GM12878 (cell line): ENCODE results near the gene C1orf87. TPM values are rescaled to one million over a fixed set of nuclear protein-coding genes. Genes with fewer than 3 reads are reported as not detected.

ENCODE experiments used
- ATAC-seq: fragments of 200-7000 bp; cut with Tn5 transposase; 3 replicates; pipeline ENCODE4 v1.9.1; 2020; ENCODE audit warnings: mild to moderate bottlenecking, moderate library complexity
- BruUV-seq: library from RNA; stranded (reverse); fragments of 400-500 nt; replicated peaks from 2 replicates; lab custom pipeline; 2021; lab: Mats Ljungman, UMichigan
- CTCF ChIA-PET: fragments of 300-600 bp; sonication (Branson Sonifier 250); formaldehyde crosslinking; extraction: SDS; loops from one replicate; lab custom pipeline; 2021; ENCODE audit warnings: inconsistent platforms; lab: Yijun Ruan, JAX
- POLR2A ChIA-PET: fragments of 350-600 bp; formaldehyde crosslinking; extraction: SDS; loops from one replicate; lab custom pipeline; 2021; ENCODE audit warnings: inconsistent platforms; lab: Charles Lee
- RAD21 ChIA-PET: fragments of 300-600 bp; sonication (Branson Sonifier 250); formaldehyde crosslinking; loops from one replicate; lab custom pipeline; 2023; ENCODE audit warnings: antibody characterized with exemption; ENCODE audit not compliant: unreplicated experiment; lab: Charles Lee
- SMC1A ChIA-PET: fragments of 300-600 bp; sonication (Branson Sonifier 250); formaldehyde crosslinking; loops from one replicate; lab custom pipeline; 2023; ENCODE audit not compliant: unreplicated experiment, uncharacterized antibody; lab: Charles Lee
- DNase-seq: peaks from one replicate; pipeline ENCODE4 v3.0.0-alpha.2; 2011; ENCODE audit warnings: low read depth, low spot score
- FAIRE-seq: peaks from 3 replicates; lab custom pipeline; 2011; peaks lifted over from hg19 to GRCh38; lab: Jason Lieb, UNC
- H2AFZ ChIP-seq: 2 replicates; pipeline ENCODE4 v1.6.0; 2011; ENCODE audit warnings: low read depth, low read length, control low read depth; ENCODE audit not compliant: control insufficient read depth
- H3K27ac ChIP-seq: 2 replicates; pipeline ENCODE4 v1.5.1; 2011; ENCODE audit warnings: control low read depth; ENCODE audit not compliant: control insufficient read depth, insufficient read depth
- H3K27me3 ChIP-seq, 2 experiments: replicated peaks in 1 of 2; 2 replicates each; pipeline versions ENCODE4 v1.6.0 to v1.6.1; 2011; ENCODE audit warnings: low read length in 1 of 2; ENCODE audit not compliant: control insufficient read depth in 2 of 2, insufficient read depth in 2 of 2
- H3K36me3 ChIP-seq, 2 experiments: 2 replicates each; pipeline ENCODE4 v1.5.1; 2011; ENCODE audit warnings: low read length in 1 of 2; ENCODE audit not compliant: control insufficient read depth in 2 of 2, insufficient read depth in 2 of 2
- H3K4me1 ChIP-seq: 2 replicates; pipeline ENCODE4 v1.6.1; 2011; ENCODE audit warnings: mild to moderate bottlenecking, low read length, moderate library complexity, mixed read lengths; ENCODE audit not compliant: control insufficient read depth, insufficient read depth
- H3K4me2 ChIP-seq: 2 replicates; pipeline ENCODE4 v1.6.0; 2011; ENCODE audit warnings: control low read depth; ENCODE audit not compliant: control insufficient read depth, insufficient read depth
- H3K4me3 ChIP-seq: fragments of 200-600 bp; sonication (generic); 2 replicates; pipeline ENCODE4 v1.5.1; 2016
- H3K79me2 ChIP-seq: 2 replicates; pipeline ENCODE4 v1.6.0; 2011; ENCODE audit warnings: low read length; ENCODE audit not compliant: control insufficient read depth, insufficient read depth
- H3K9ac ChIP-seq: 2 replicates; pipeline ENCODE4 v1.8.0; 2011; ENCODE audit warnings: low read length, control low read depth, mixed read lengths; ENCODE audit not compliant: control insufficient read depth, insufficient read depth
- H3K9me3 ChIP-seq: replicated peaks from 3 replicates; pipeline ENCODE4 v1.5.1; 2011; ENCODE audit warnings: mild to moderate bottlenecking, low read length; ENCODE audit not compliant: control insufficient read depth, insufficient read depth
- H4K20me1 ChIP-seq: 2 replicates; pipeline ENCODE4 v1.6.0; 2011; ENCODE audit not compliant: control insufficient read depth, insufficient read depth
- BRCA1 ChIP-seq: IDR thresholded peaks from 2 replicates; pipeline ENCODE4 v1.6.1; 2011; ENCODE audit warnings: low read depth, low read length, improper control_type of control experiment
- CBFB ChIP-seq: IDR thresholded peaks from 2 replicates; pipeline ENCODE4 v1.6.1; 2016; ENCODE audit warnings: antibody characterized with exemption, low read depth
- EP300 ChIP-seq, 2 experiments: fragments of 150-350 bp in 1 of 2; IDR thresholded peaks; 2 replicates each; pipeline ENCODE4 v1.6.1; 2011 to 2012; ENCODE audit warnings: low read depth in 2 of 2, low read length in 2 of 2, borderline replicate concordance in 1 of 2, improper control_type of control experiment in 1 of 2, inconsistent platforms in 1 of 2; ENCODE audit not compliant: control insufficient read depth in 1 of 2
- ESRRA ChIP-seq: IDR thresholded peaks from 2 replicates; pipeline ENCODE4 v1.6.1; 2012; ENCODE audit warnings: mild to moderate bottlenecking, low read length, improper control_type of control experiment
- KLF5 ChIP-seq: fragments of 450-650 bp; IDR thresholded peaks from 2 replicates; pipeline ENCODE4 v1.6.1; 2014; ENCODE audit warnings: mild to moderate bottlenecking; ENCODE audit not compliant: partially characterized antibody
- SMAD1 ChIP-seq: fragments of 450-650 bp; IDR thresholded peaks from 2 replicates; pipeline ENCODE4 v1.6.1; 2018; ENCODE audit warnings: mild to moderate bottlenecking, low read depth; ENCODE audit not compliant: partially characterized antibody
- TAF1 ChIP-seq: IDR thresholded peaks from 2 replicates; pipeline ENCODE4 v1.6.1; 2011; ENCODE audit warnings: mild to moderate bottlenecking, low read depth, low read length, borderline replicate concordance
- WGBS: methylation state at CpG from one replicate; pipeline ENCODE4 v1.1.6; 2016; ENCODE audit warnings: low lambda C conversion rate; ENCODE audit not compliant: insufficient replicate concordance, insufficient coverage; ENCODE audit errors: missing lambda C conversion rate; 5-methylcytosine and 5-hydroxymethylcytosine counted together
- in situ Hi-C: fragments of 300-500 bp; cut with MboI; formaldehyde crosslinking; loops from 9 replicates; pipeline ENCODE4 v1.14.3; 2018; ENCODE audit warnings: mixed read lengths
- intact Hi-C: fragments of 100-400 bp; cut with micrococcal nuclease; formaldehyde crosslinking; loops from one replicate; pipeline ENCODE4 v1.14.2; 2022; ENCODE audit not compliant: unreplicated experiment
- polyA plus RNA-seq, 11 experiments: library from polyadenylated mRNA; depleted of rRNA in 4 of 11; unstranded in 6 of 11; stranded (reverse) in 5 of 11; fragments of >200 nt; fragmentation: Nextera tagmentation in 4 of 11; fragmentation: Illumina TruSeq in 1 of 11; extraction: Ambion mirVana in 4 of 11; extraction: Trizol in 1 of 11; gene quantifications; 1 replicate in 1 of 11; 2 replicates in 10 of 11; pipeline versions ENCODE4 v1.2.1 to v1.2.3, GENCODE V29; 2011 to 2016; ENCODE audit warnings: inconsistent platforms in 2 of 11, missing spikeins in 2 of 11, low read depth in 1 of 11
- total RNA-seq, 4 experiments: library from RNA; depleted of rRNA in 3 of 4; stranded (reverse); fragments of >200 nt in 3 of 4; fragmentation: Illumina TruSeq in 1 of 4; extraction: Trizol in 1 of 4; gene quantifications; 2 replicates each; pipeline versions ENCODE4 v1.2.1 to v1.2.3, GENCODE V29; 2013 to 2021
- TF ChIP-seq, protein P1 (sequence below): fragments of 150-350 bp; IDR thresholded peaks from 2 replicates; pipeline ENCODE4 v1.6.1; 2016; ENCODE audit warnings: low read depth, low read length
- TF ChIP-seq, protein P2 (sequence below): fragments of 450-650 bp; formaldehyde crosslinking; IDR thresholded peaks from 2 replicates; pipeline ENCODE4 v1.4.0; 2020; ENCODE audit warnings: mild to moderate bottlenecking, moderate library complexity
- TF ChIP-seq, protein P3 (sequence below): fragments of 450-650 bp; IDR thresholded peaks from 2 replicates; pipeline ENCODE4 v1.6.1; 2017; ENCODE audit warnings: borderline replicate concordance
- TF ChIP-seq, protein P4 (sequence below): fragments of 450-650 bp; IDR thresholded peaks from 2 replicates; pipeline ENCODE4 v1.6.1; 2017; ENCODE audit warnings: mild to moderate bottlenecking, moderate library complexity

C1orf87 gene
- total and polyA plus RNA-seq, 10 of the 15 experiments (the other 5 are each of a cell fraction or from before 2014, with no cell fraction given): not detected

DNA sequence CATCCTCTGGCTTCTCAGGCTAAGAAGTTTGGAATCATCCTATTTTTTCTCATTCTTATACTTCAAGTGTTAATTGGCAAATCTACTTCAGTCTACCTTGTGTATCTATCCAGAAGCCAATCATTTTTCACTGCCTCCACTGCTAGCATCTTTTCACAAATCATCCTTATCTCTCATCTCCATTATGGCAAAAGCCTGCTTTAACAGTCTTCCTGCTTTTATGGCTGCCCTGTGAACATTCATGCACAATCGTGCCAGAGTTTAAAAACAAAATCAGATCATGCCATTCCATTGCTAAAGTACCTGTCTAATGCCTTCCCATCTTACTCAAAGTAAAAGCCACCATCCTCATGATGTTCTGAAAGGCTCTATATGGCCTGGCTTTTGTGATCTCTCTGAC is 127.8 kb downstream of the C1orf87 start:
- Histone ChIP-seq H4K20me1 (no peaks in the 10 kb centered on the region), H2AFZ (no peak overlapping the region), H3K4me3 (no peak overlapping the region), H3K36me3 (no peaks in the 10 kb centered on the region), H3K9ac (no peak overlapping the region), H3K4me2 (no peak overlapping the region), H3K27me3 (no peaks in the 10 kb centered on the region), H3K9me3 (no peaks in the 10 kb centered on the region), H3K4me1 (no peaks in the 10 kb centered on the region), H3K79me2 (no peaks in the 10 kb centered on the region), H3K27ac (no peak overlapping the region)
- 0% methylated on average over 1 of the region's 1 CpG for WGBS
- no TSS peak for BruUV-seq
- FAIRE-seq (no peak), ATAC-seq (no peak), DNase-seq (no peak)
- RAD21 ChIA-PET: interaction anchor here (2.4 to 3.0 kb wide), 2 partner anchors 66 to 187 kb away, joined by 13 to 54 read pairs; no protein-coding TSS in a partner anchor
- POLR2A ChIA-PET: no interaction called here
- SMC1A ChIA-PET: interaction anchor here (1.2 to 4.8 kb wide), 2 partner anchors 22 to 66 kb away, joined by 4 to 62 read pairs; no protein-coding TSS in a partner anchor
- intact Hi-C loops (loop anchor here (5.0 kb wide), 1 partner anchor 168 kb away; no protein-coding TSS in a partner anchor), in situ Hi-C loops (no loop called here)
- CTCF ChIA-PET: interaction anchor here (2.0 to 2.9 kb wide), 5 partner anchors 8 to 166 kb away, joined by 9 to 94 read pairs (median 19); no protein-coding TSS in a partner anchor
- TF ChIP-seq ESRRA (no peak), EP300 (IDR thresholded peaks at IDR 0.05; ENCODE audit: borderline replicate concordance in 1 of 2, control insufficient read depth in 1 of 2, low read depth in 2 of 2, low read length in 2 of 2) (no peak), KLF5 (no peak), TAF1 (no peak), CBFB (no peak), SMAD1 (no peak), BRCA1 (no peak)
- TF ChIP-seq, protein P1, sequence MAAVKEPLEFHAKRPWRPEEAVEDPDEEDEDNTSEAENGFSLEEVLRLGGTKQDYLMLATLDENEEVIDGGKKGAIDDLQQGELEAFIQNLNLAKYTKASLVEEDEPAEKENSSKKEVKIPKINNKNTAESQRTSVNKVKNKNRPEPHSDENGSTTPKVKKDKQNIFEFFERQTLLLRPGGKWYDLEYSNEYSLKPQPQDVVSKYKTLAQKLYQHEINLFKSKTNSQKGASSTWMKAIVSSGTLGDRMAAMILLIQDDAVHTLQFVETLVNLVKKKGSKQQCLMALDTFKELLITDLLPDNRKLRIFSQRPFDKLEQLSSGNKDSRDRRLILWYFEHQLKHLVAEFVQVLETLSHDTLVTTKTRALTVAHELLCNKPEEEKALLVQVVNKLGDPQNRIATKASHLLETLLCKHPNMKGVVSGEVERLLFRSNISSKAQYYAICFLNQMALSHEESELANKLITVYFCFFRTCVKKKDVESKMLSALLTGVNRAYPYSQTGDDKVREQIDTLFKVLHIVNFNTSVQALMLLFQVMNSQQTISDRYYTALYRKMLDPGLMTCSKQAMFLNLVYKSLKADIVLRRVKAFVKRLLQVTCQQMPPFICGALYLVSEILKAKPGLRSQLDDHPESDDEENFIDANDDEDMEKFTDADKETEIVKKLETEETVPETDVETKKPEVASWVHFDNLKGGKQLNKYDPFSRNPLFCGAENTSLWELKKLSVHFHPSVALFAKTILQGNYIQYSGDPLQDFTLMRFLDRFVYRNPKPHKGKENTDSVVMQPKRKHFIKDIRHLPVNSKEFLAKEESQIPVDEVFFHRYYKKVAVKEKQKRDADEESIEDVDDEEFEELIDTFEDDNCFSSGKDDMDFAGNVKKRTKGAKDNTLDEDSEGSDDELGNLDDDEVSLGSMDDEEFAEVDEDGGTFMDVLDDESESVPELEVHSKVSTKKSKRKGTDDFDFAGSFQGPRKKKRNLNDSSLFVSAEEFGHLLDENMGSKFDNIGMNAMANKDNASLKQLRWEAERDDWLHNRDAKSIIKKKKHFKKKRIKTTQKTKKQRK: no peak
- TF ChIP-seq, protein P2, sequence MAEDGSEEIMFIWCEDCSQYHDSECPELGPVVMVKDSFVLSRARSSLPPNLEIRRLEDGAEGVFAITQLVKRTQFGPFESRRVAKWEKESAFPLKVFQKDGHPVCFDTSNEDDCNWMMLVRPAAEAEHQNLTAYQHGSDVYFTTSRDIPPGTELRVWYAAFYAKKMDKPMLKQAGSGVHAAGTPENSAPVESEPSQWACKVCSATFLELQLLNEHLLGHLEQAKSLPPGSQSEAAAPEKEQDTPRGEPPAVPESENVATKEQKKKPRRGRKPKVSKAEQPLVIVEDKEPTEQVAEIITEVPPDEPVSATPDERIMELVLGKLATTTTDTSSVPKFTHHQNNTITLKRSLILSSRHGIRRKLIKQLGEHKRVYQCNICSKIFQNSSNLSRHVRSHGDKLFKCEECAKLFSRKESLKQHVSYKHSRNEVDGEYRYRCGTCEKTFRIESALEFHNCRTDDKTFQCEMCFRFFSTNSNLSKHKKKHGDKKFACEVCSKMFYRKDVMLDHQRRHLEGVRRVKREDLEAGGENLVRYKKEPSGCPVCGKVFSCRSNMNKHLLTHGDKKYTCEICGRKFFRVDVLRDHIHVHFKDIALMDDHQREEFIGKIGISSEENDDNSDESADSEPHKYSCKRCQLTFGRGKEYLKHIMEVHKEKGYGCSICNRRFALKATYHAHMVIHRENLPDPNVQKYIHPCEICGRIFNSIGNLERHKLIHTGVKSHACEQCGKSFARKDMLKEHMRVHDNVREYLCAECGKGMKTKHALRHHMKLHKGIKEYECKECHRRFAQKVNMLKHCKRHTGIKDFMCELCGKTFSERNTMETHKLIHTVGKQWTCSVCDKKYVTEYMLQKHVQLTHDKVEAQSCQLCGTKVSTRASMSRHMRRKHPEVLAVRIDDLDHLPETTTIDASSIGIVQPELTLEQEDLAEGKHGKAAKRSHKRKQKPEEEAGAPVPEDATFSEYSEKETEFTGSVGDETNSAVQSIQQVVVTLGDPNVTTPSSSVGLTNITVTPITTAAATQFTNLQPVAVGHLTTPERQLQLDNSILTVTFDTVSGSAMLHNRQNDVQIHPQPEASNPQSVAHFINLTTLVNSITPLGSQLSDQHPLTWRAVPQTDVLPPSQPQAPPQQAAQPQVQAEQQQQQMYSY (CRISPR knock-in tag): no peak
- TF ChIP-seq, protein P3, sequence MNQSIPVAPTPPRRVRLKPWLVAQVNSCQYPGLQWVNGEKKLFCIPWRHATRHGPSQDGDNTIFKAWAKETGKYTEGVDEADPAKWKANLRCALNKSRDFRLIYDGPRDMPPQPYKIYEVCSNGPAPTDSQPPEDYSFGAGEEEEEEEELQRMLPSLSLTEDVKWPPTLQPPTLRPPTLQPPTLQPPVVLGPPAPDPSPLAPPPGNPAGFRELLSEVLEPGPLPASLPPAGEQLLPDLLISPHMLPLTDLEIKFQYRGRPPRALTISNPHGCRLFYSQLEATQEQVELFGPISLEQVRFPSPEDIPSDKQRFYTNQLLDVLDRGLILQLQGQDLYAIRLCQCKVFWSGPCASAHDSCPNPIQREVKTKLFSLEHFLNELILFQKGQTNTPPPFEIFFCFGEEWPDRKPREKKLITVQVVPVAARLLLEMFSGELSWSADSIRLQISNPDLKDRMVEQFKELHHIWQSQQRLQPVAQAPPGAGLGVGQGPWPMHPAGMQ: no peak
- TF ChIP-seq, protein P4, sequence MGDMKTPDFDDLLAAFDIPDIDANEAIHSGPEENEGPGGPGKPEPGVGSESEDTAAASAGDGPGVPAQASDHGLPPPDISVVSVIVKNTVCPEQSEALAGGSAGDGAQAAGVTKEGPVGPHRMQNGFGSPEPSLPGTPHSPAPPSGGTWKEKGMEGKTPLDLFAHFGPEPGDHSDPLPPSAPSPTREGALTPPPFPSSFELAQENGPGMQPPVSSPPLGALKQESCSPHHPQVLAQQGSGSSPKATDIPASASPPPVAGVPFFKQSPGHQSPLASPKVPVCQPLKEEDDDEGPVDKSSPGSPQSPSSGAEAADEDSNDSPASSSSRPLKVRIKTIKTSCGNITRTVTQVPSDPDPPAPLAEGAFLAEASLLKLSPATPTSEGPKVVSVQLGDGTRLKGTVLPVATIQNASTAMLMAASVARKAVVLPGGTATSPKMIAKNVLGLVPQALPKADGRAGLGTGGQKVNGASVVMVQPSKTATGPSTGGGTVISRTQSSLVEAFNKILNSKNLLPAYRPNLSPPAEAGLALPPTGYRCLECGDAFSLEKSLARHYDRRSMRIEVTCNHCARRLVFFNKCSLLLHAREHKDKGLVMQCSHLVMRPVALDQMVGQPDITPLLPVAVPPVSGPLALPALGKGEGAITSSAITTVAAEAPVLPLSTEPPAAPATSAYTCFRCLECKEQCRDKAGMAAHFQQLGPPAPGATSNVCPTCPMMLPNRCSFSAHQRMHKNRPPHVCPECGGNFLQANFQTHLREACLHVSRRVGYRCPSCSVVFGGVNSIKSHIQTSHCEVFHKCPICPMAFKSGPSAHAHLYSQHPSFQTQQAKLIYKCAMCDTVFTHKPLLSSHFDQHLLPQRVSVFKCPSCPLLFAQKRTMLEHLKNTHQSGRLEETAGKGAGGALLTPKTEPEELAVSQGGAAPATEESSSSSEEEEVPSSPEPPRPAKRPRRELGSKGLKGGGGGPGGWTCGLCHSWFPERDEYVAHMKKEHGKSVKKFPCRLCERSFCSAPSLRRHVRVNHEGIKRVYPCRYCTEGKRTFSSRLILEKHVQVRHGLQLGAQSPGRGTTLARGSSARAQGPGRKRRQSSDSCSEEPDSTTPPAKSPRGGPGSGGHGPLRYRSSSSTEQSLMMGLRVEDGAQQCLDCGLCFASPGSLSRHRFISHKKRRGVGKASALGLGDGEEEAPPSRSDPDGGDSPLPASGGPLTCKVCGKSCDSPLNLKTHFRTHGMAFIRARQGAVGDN: no peak
